Type B pancreatic cell (in vitro differentiated cells): Measurements from ENCODE around the gene NUBP1. TPM values are rescaled to one million over a fixed set of nuclear protein-coding genes. Genes with fewer than 3 reads are reported as not detected.

Experiments used
- DNase-seq: peaks from one replicate; pipeline ENCODE4 v3.0.0; 2021; ENCODE audit warnings: mixed read lengths; ENCODE audit not compliant: unreplicated experiment; ENCODE audit errors: extremely low spot score
- H3K27ac Mint-ChIP-seq: 2 replicates; pipeline ENCODE4 v1.8.0; 2021; ENCODE audit warnings: mild to moderate bottlenecking, mixed read lengths
- H3K27me3 Mint-ChIP-seq: 2 replicates; pipeline ENCODE4 v1.8.0; 2021; ENCODE audit warnings: mixed read lengths
- H3K36me3 Mint-ChIP-seq: 2 replicates; pipeline ENCODE4 v1.8.0; 2021; ENCODE audit warnings: mixed read lengths
- H3K4me1 Mint-ChIP-seq: one replicate; pipeline ENCODE4 v1.8.0; 2021; ENCODE audit warnings: mixed read lengths; ENCODE audit not compliant: unreplicated experiment
- H3K4me3 Mint-ChIP-seq: 2 replicates; pipeline ENCODE4 v1.8.0; 2021; ENCODE audit warnings: mild to moderate bottlenecking, mixed read lengths
- H3K9me3 Mint-ChIP-seq: 2 replicates; pipeline ENCODE4 v1.8.0; 2021; ENCODE audit warnings: mixed read lengths
- CTCF ChIP-seq: fragments of 200-600 bp; sonication (generic); conservative IDR thresholded peaks from 2 replicates; pipeline ENCODE4 v1.5.0; 2021; ENCODE audit warnings: antibody characterized with exemption, mild to moderate bottlenecking
- total RNA-seq: library from RNA; stranded (reverse); gene quantifications from 2 replicates; pipeline ENCODE4 v1.2.1, GENCODE V29; 2021; ENCODE audit warnings: low replicate concordance

The NUBP1 gene
- total RNA-seq, 1 donor from 2014 or later, result 24.1 TPM

- H3K4me3 Mint-ChIP-seq, result no peak overlapping the region
These were observed 18.8 kb downstream of the NUBP1 start for GRCh38 chr16:10762336-10763016.

DNA sequence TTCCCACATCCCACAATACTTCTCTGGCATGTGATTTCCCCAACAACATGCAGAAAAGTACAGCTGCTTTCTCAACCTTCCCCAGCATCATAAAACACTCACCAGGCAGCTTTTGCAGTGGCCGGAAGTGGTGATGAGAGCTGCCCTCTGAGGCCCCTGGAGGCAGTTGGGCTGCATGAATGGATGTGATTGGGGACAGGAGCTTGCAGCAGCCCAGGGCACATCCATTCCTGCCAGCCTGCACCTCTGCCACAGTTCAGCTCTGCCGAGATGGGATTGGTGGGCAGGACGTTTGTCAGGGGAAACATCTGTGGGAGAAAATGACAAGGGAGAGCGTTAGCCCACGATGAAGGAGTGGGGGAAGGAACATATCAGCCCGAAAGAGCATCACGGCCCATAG, 19.8 kb downstream of the NUBP1 start:
- H3K9me3 Mint-ChIP-seq, result no peaks in the 10 kb centered on the region
- TF ChIP-seq CTCF, result no peak
- peaks cover 29% of the 10 kb centered on the region for H3K36me3 Mint-ChIP-seq
- H3K27me3 Mint-ChIP-seq, result no peaks in the 10 kb centered on the region
- no peak for DNase-seq
- H3K4me3 Mint-ChIP-seq, result no peak overlapping the region
- H3K4me1 Mint-ChIP-seq, result no peaks in the 10 kb centered on the region
- no peak overlapping the region for H3K27ac Mint-ChIP-seq

More at GRCh38 chr16:10762336-10763016, 18.8 kb downstream of the NUBP1 start:
- H3K36me3 Mint-ChIP-seq, result peaks cover 31% of the 10 kb centered on the region
- H3K27ac Mint-ChIP-seq, result no peak overlapping the region
- H3K9me3 Mint-ChIP-seq, result no peaks in the 10 kb centered on the region
- no peak for TF ChIP-seq CTCF
- H3K27me3 Mint-ChIP-seq, result no peaks in the 10 kb centered on the region
- no peak for DNase-seq
- H3K4me1 Mint-ChIP-seq, result no peaks in the 10 kb centered on the region

DNA sequence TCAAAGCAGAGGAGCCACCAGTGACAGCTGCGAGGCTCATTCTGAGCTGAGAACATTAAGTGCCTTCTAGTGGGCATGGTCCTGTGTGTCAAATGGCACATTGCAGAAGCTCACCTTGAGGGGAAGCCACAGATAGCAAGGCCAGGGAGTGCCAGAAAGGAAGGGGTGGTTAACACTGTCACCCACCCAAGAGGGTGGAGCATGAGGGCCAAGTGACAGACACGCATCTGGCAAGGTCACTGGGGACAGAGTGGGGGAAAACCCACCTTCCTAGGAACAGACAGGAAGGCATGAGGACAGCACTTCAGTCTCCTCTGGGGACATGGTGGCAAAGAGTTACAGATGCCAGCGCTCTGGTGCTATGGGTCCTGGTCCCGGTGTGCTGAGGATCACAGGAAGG, 22.1 kb downstream of the NUBP1 start:
- Mint-ChIP-seq H3K36me3 (peaks cover 22% of the 10 kb centered on the region), H3K27me3 (no peaks in the 10 kb centered on the region), H3K4me1 (no peaks in the 10 kb centered on the region), H3K27ac (peak overlapping the region; percentile 6), H3K4me3 (no peak overlapping the region), H3K9me3 (no peaks in the 10 kb centered on the region)
- no peak for DNase-seq
- TF ChIP-seq CTCF, result no peak

DNA sequence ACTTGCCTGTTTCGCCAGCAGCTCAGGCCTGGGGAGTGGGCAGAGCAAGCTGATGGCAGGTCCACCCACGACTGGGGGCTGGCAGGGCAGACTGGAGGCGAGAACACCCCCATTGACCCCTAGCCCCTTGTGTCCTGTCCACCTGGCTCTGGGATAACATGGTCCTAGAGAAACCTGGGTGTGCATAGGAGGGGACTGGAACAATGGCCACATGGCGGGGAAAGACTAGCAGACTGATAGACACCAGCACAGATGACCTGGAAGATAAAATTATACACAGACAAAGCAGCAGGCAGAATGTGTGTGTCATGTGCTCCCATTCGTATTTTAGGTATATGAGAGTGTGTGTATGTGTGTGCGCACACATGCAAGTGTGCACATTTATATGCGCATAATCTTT, 23.5 kb downstream of the NUBP1 start:
- Mint-ChIP-seq H3K36me3 (peaks cover 16% of the 10 kb centered on the region), H3K27me3 (no peaks in the 10 kb centered on the region), H3K4me1 (no peaks in the 10 kb centered on the region), H3K9me3 (no peaks in the 10 kb centered on the region), H3K27ac (no peak overlapping the region), H3K4me3 (no peak overlapping the region)
- TF ChIP-seq CTCF, result no peak
- no peak for DNase-seq

DNA sequence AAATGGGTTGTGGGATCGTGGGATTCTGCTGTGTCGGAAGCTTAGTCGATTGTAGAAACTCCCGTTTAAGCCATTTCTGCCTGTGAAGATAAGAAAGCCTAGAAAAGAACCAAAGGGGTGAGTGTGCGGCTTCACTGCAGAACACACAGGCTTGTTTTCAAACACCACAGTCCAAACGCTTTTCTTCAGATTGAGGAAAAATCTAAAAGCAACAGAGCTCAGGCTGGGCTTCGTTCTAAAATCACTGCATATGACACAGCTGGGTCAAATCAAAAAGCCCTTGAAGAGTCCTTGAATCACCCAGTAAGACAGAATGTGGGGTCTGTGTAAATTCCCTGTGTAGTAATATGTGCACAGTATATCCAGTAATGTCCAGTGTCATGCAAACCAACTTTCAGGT, 25.7 kb downstream of the NUBP1 start:
- Mint-ChIP-seq H3K27me3 (no peaks in the 10 kb centered on the region), H3K4me1 (no peaks in the 10 kb centered on the region), H3K36me3 (peaks cover 4% of the 10 kb centered on the region), H3K4me3 (no peak overlapping the region), H3K9me3 (no peaks in the 10 kb centered on the region), H3K27ac (no peak overlapping the region)
- TF ChIP-seq CTCF, result no peak
- no peak for DNase-seq
